Islet of Langerhans (tissue), 1 donor: ENCODE measurements around the gene ZFYVE28.
"Not testable (repeated sequence)": the region's sequence is repeated elsewhere in the genome, so short reads cannot be mapped to it uniquely, and the experiment has no call there.

Experiments used
- FAIRE-seq: peaks from one replicate; lab custom pipeline; 2011; peaks lifted over from hg19 to GRCh38; lab: Jason Lieb, UNC

The ZFYVE28 gene

GRCh38 chr4:2417765-2418649 lies at the start of gene ZFYVE28:
TSS of gene ZFYVE28 (minus strand) at chr4:2418645. CDS start at chr4:2418323, 322 bp downstream.
- FAIRE-seq, result no peak

GRCh38 chr4:2465544-2465943 lies 47.1 kb upstream of the ZFYVE28 start:
- not testable (repeated sequence) for FAIRE-seq

GRCh38 chr4:2465032-2465431 lies 46.6 kb upstream of the ZFYVE28 start:
- FAIRE-seq, result no peak

GRCh38 chr4:2462992-2463762 lies 44.7 kb upstream of the ZFYVE28 start:
- FAIRE-seq, result no peak

- FAIRE-seq, result no peak
Observed at GRCh38 chr4:2462218-2462991, 44.0 kb upstream of the ZFYVE28 start.

GRCh38 chr4:2461246-2461960 lies 43.0 kb upstream of the ZFYVE28 start:
- no peak for FAIRE-seq

GRCh38 chr4:2459589-2460349 lies 41.3 kb upstream of the ZFYVE28 start:
- FAIRE-seq, result no peak

GRCh38 chr4:2458546-2459491 lies 40.4 kb upstream of the ZFYVE28 start:
- no peak for FAIRE-seq

- no peak for FAIRE-seq
Observed at GRCh38 chr4:2457481-2458295, 39.2 kb upstream of the ZFYVE28 start.

- FAIRE-seq, result no peak
Observed at GRCh38 chr4:2451821-2452785, 33.7 kb upstream of the ZFYVE28 start.

- FAIRE-seq, result no peak
Observed at GRCh38 chr4:2451036-2451520, 32.6 kb upstream of the ZFYVE28 start.

GRCh38 chr4:2450394-2451035 lies 32.1 kb upstream of the ZFYVE28 start:
- FAIRE-seq, result no peak

- FAIRE-seq, result no peak
Observed at GRCh38 chr4:2449511-2450392, 31.3 kb upstream of the ZFYVE28 start.

- FAIRE-seq, result no peak
Observed at GRCh38 chr4:2449051-2449450, 30.6 kb upstream of the ZFYVE28 start.

- no peak for FAIRE-seq
Observed at GRCh38 chr4:2448589-2448988, 30.1 kb upstream of the ZFYVE28 start.
